DND-41 (cell line): ENCODE results near the gene PABPC1L.

Experiments
- ATAC-seq: fragments of 200-7000 bp; cut with Tn5 transposase; 3 replicates; pipeline ENCODE4 v1.9.1; 2021; ENCODE audit warnings: low read depth; ENCODE audit not compliant: insufficient read depth
- DNase-seq: peaks from one replicate; pipeline ENCODE4 v3.0.0-alpha.2; 2020
- H2AFZ ChIP-seq: 2 replicates; pipeline ENCODE4 v1.6.0; 2012; ENCODE audit warnings: low read depth, low read length
- H3K27ac ChIP-seq: 2 replicates; pipeline ENCODE4 v1.5.1; 2012; ENCODE audit warnings: low read length, inconsistent platforms
- H3K27me3 ChIP-seq: fragments of 200-600 bp; sonication (generic); 2 replicates; pipeline ENCODE4 v1.6.0; 2012; ENCODE audit warnings: low read length, mild to moderate bottlenecking, inconsistent platforms; ENCODE audit not compliant: insufficient read depth, poor library complexity
- H3K36me3 ChIP-seq: 2 replicates; pipeline ENCODE4 v1.5.1; 2012; ENCODE audit warnings: low read length, inconsistent platforms; ENCODE audit not compliant: insufficient read depth
- H3K4me1 ChIP-seq: 2 replicates; pipeline ENCODE4 v1.5.1; 2012; ENCODE audit warnings: mild to moderate bottlenecking, low read length; ENCODE audit not compliant: insufficient read depth
- H3K4me2 ChIP-seq: 2 replicates; pipeline ENCODE4 v1.6.0; 2012; ENCODE audit warnings: mild to moderate bottlenecking, moderate library complexity, low read length, inconsistent platforms; ENCODE audit not compliant: insufficient read depth
- H3K4me3 ChIP-seq, 2 experiments: fragments of 200-600 bp in 1 of 2; shearing (Covaris generic) in 1 of 2; 2 replicates each; pipeline ENCODE4 v1.5.1; 2012 to 2016; ENCODE audit warnings: inconsistent platforms in 2 of 2, low read length in 2 of 2, mild to moderate bottlenecking in 2 of 2, low read depth in 1 of 2, moderate library complexity in 1 of 2
- H3K79me2 ChIP-seq: 2 replicates; pipeline ENCODE4 v1.6.0; 2012; ENCODE audit warnings: low read length, inconsistent platforms; ENCODE audit not compliant: insufficient read depth
- H3K9ac ChIP-seq: 2 replicates; pipeline ENCODE4 v1.6.0; 2012; ENCODE audit warnings: low read depth, mild to moderate bottlenecking, inconsistent platforms, low read length, moderate library complexity
- H3K9me3 ChIP-seq: 2 replicates; pipeline ENCODE4 v1.5.1; 2012; ENCODE audit warnings: low read length, moderate library complexity, mild to moderate bottlenecking, inconsistent platforms; ENCODE audit not compliant: insufficient read depth, severe bottlenecking
- H4K20me1 ChIP-seq: 2 replicates; pipeline ENCODE4 v1.6.0; 2012; ENCODE audit warnings: low read length; ENCODE audit not compliant: insufficient read depth
- CTCF ChIP-seq: IDR thresholded peaks from 2 replicates; pipeline ENCODE4 v1.5.1; 2012; ENCODE audit warnings: borderline replicate concordance, low read length, moderate library complexity, mild to moderate bottlenecking; ENCODE audit not compliant: poor library complexity, severe bottlenecking; ENCODE audit errors: extremely low read depth
- EZH2 ChIP-seq: IDR thresholded peaks from 3 replicates; pipeline ENCODE4 v1.6.1; 2012; ENCODE audit warnings: borderline replicate concordance, low read depth, mild to moderate bottlenecking, moderate library complexity, low read length, inconsistent platforms; ENCODE audit not compliant: severe bottlenecking

The PABPC1L gene

GRCh38 chr20:44918342-44918741 lies 8.5 kb downstream of the PABPC1L start:
- no peaks in the 10 kb centered on the region for H3K79me2 ChIP-seq
- H3K4me2 ChIP-seq, result no peak overlapping the region
- H3K9ac ChIP-seq, result no peak overlapping the region
- no peak overlapping the region for H3K27ac ChIP-seq
- no peaks in the 10 kb centered on the region for H4K20me1 ChIP-seq
- H3K4me1 ChIP-seq, result no peaks in the 10 kb centered on the region
- no peak overlapping the region for H3K4me3 ChIP-seq
- no peaks in the 10 kb centered on the region for H3K9me3 ChIP-seq
- no peak for TF ChIP-seq EZH2
- no peak for TF ChIP-seq CTCF
- no peak overlapping the region for H2AFZ ChIP-seq
- H3K36me3 ChIP-seq, result peaks cover 49% of the 10 kb centered on the region
- DNase-seq, result no peak
- no peaks in the 10 kb centered on the region for H3K27me3 ChIP-seq
- ATAC-seq, result no peak

- DNase-seq, result no peak
- H3K4me3 ChIP-seq, result no peak overlapping the region
- H3K27me3 ChIP-seq, result no peaks in the 10 kb centered on the region
- no peak overlapping the region for H3K4me2 ChIP-seq
- no peaks in the 10 kb centered on the region for H3K79me2 ChIP-seq
- H3K9ac ChIP-seq, result no peak overlapping the region
- H3K9me3 ChIP-seq, result no peaks in the 10 kb centered on the region
- H2AFZ ChIP-seq, result no peak overlapping the region
- TF ChIP-seq EZH2 (no peak), CTCF (no peak)
- H3K4me1 ChIP-seq, result no peaks in the 10 kb centered on the region
- no peak overlapping the region for H3K27ac ChIP-seq
- no peaks in the 10 kb centered on the region for H4K20me1 ChIP-seq
- no peak for ATAC-seq
- H3K36me3 ChIP-seq, result peaks cover 49% of the 10 kb centered on the region
Measured at GRCh38 chr20:44918761-44919160, 8.9 kb downstream of the PABPC1L start.

- no peak for DNase-seq
- no peak for ATAC-seq
- no peak overlapping the region for H3K9ac ChIP-seq
- TF ChIP-seq EZH2 (no peak), CTCF (no peak)
- no peaks in the 10 kb centered on the region for H3K9me3 ChIP-seq
- H3K4me1 ChIP-seq, result no peaks in the 10 kb centered on the region
- peaks cover 55% of the 10 kb centered on the region for H3K36me3 ChIP-seq
- H2AFZ ChIP-seq, result no peak overlapping the region
- no peak overlapping the region for H3K4me3 ChIP-seq
- H3K4me2 ChIP-seq, result no peak overlapping the region
- no peak overlapping the region for H3K27ac ChIP-seq
- no peaks in the 10 kb centered on the region for H4K20me1 ChIP-seq
- H3K79me2 ChIP-seq, result no peaks in the 10 kb centered on the region
- no peaks in the 10 kb centered on the region for H3K27me3 ChIP-seq
Measured at GRCh38 chr20:44921447-44921846, 11.6 kb downstream of the PABPC1L start.

- Histone ChIP-seq H3K4me3 (no peak overlapping the region), H3K9me3 (no peaks in the 10 kb centered on the region), H4K20me1 (no peaks in the 10 kb centered on the region), H2AFZ (no peak overlapping the region), H3K9ac (no peak overlapping the region), H3K4me2 (no peak overlapping the region), H3K27ac (no peak overlapping the region), H3K79me2 (no peaks in the 10 kb centered on the region), H3K36me3 (peaks cover 39% of the 10 kb centered on the region), H3K27me3 (no peaks in the 10 kb centered on the region), H3K4me1 (no peaks in the 10 kb centered on the region)
- no peak for ATAC-seq
- DNase-seq, result no peak
- TF ChIP-seq EZH2 (no peak), CTCF (no peak)
Measured at GRCh38 chr20:44924541-44924940, 14.7 kb downstream of the PABPC1L start.
